ENCODE results near the gene PDE4D. TPM values are rescaled to one million over a fixed set of nuclear protein-coding genes. Genes with fewer than 3 reads are reported as not detected.

Gene PDE4D
- total and polyA plus RNA-seq, 10 of the 15 experiments (the other 5 are each of a cell fraction or from before 2014, with no cell fraction given): 0.87 to 4.1 (median 2.2) TPM

- H3K9ac ChIP-seq (ENCODE audit: control insufficient read depth, insufficient read depth, low read length): no peak overlapping the region
- no peaks in the 10 kb centered on the region for H3K36me3 ChIP-seq (ENCODE audit: control insufficient read depth in 2 of 2, insufficient read depth in 2 of 2, low read length in 1 of 2)
- no peaks in the 10 kb centered on the region for H3K9me3 ChIP-seq (replicated peaks; ENCODE audit: control insufficient read depth, insufficient read depth, low read length)
- no peak overlapping the region for H3K4me2 ChIP-seq (ENCODE audit: control insufficient read depth, insufficient read depth)
- no peak overlapping the region for H3K27ac ChIP-seq (ENCODE audit: control insufficient read depth, insufficient read depth)
- H3K27me3 ChIP-seq (replicated peaks in 1 of 2; ENCODE audit: control insufficient read depth in 2 of 2, insufficient read depth in 2 of 2, low read length in 1 of 2): no peaks in the 10 kb centered on the region
- no TSS peak for BruUV-seq (replicated peaks)
- ChIA-PET POLR2A (no interaction called here), SMC1A (ENCODE audit: uncharacterized antibody, unreplicated experiment) (no interaction called here), RAD21 (ENCODE audit: unreplicated experiment) (no interaction called here), CTCF (no interaction called here)
- H3K4me1 ChIP-seq (ENCODE audit: control insufficient read depth, insufficient read depth, low read length): no peaks in the 10 kb centered on the region
- no peak overlapping the region for H2AFZ ChIP-seq (ENCODE audit: control insufficient read depth, low read depth, low read length)
- H4K20me1 ChIP-seq (ENCODE audit: control insufficient read depth, insufficient read depth): no peaks in the 10 kb centered on the region
- ATAC-seq (no peak), FAIRE-seq (no peak), DNase-seq (ENCODE audit: low read depth, low spot score) (no peak)
- no peak overlapping the region for H3K4me3 ChIP-seq
- H3K79me2 ChIP-seq (ENCODE audit: control insufficient read depth, insufficient read depth, low read length): no peaks in the 10 kb centered on the region
- WGBS (ENCODE audit: insufficient coverage, insufficient replicate concordance, low lambda C conversion rate, missing lambda C conversion rate): 39% methylated on average over 3 of the region's 3 CpGs
- intact Hi-C loops (cut with micrococcal nuclease; ENCODE audit: unreplicated experiment): no loop called here
- TF ChIP-seq E4F1 (IDR thresholded peaks at IDR 0.05; ENCODE audit: borderline replicate concordance, partially characterized antibody) (no peak), FOXM1 (IDR thresholded peaks at IDR 0.05; ENCODE audit: low read depth, low read length) (no peak), TAF1 (IDR thresholded peaks at IDR 0.05; ENCODE audit: borderline replicate concordance, low read depth, low read length) (no peak), ZNF592 (IDR thresholded peaks at IDR 0.05) (no peak), FOXK2 (IDR thresholded peaks at IDR 0.05) (no peak), USF2 (IDR thresholded peaks at IDR 0.05; ENCODE audit: borderline replicate concordance, low read depth, low read length) (no peak), BMI1 (IDR thresholded peaks at IDR 0.05; ENCODE audit: borderline replicate concordance) (no peak), PML (IDR thresholded peaks at IDR 0.05; ENCODE audit: low read length) (no peak), MEF2A (IDR thresholded peaks at IDR 0.05; ENCODE audit: insufficient read depth, low read depth, low read length) (no peak), EZH2 (IDR thresholded peaks at IDR 0.05; ENCODE audit: borderline replicate concordance, control insufficient read depth, low read depth, low read length) (no peak), E2F8 (IDR thresholded peaks at IDR 0.05; ENCODE audit: low read depth, partially characterized antibody) (no peak), RCOR1 (conservative IDR thresholded peaks at IDR 0.05; ENCODE audit: low read depth, low read length) (no peak)
- in situ Hi-C loops (cut with MboI): no loop called here
Observed at GRCh38 chr5:59097116-59097515, 796.4 kb downstream of the PDE4D start.

All from GM12878 (cell line).